ENCODE results near the gene OBP2B.

DNA sequence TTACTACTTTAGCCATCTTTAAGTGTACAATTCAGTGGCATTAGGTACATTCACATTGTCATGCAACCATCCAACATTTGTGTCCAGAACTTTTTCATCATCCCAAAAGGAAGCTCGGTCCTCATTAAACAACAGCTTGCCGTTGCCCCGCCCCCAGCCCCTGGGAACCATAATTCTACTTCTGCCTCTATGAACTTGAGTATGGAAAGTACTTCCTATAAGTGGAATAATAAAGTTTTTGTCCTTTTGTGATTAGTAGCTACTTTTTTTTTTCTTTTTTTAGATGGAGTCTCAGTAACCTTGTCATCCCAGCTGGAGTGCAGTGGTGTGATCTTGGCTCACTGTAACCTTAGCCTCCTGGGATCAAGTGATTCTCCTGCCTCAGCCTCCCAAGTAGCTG, 50.4 kb downstream of the OBP2B start:
- TF ChIP-seq, protein P1, sequence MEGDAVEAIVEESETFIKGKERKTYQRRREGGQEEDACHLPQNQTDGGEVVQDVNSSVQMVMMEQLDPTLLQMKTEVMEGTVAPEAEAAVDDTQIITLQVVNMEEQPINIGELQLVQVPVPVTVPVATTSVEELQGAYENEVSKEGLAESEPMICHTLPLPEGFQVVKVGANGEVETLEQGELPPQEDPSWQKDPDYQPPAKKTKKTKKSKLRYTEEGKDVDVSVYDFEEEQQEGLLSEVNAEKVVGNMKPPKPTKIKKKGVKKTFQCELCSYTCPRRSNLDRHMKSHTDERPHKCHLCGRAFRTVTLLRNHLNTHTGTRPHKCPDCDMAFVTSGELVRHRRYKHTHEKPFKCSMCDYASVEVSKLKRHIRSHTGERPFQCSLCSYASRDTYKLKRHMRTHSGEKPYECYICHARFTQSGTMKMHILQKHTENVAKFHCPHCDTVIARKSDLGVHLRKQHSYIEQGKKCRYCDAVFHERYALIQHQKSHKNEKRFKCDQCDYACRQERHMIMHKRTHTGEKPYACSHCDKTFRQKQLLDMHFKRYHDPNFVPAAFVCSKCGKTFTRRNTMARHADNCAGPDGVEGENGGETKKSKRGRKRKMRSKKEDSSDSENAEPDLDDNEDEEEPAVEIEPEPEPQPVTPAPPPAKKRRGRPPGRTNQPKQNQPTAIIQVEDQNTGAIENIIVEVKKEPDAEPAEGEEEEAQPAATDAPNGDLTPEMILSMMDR (IDR thresholded peaks at IDR 0.05), result no peak
- TF ChIP-seq POLR2A (IDR thresholded peaks at IDR 0.05), result no peak

Measured in heart left ventricle (tissue), 13 donors.